Measurements from ENCODE around the gene LURAP1L.

The LURAP1L gene

GRCh38 chr9:12813960-12814876 lies 39.4 kb downstream of the LURAP1L start:
- peak; percentile 100 for DNase-seq

GRCh38 chr9:12814877-12815237 lies 40.0 kb downstream of the LURAP1L start:
- DNase-seq, result no peak

- peak; percentile 71 for DNase-seq
Observed at GRCh38 chr9:12815888-12816287, 41.1 kb downstream of the LURAP1L start.

GRCh38 chr9:12816656-12817101 lies 41.9 kb downstream of the LURAP1L start:
- DNase-seq, result no peak

- DNase-seq, result no peak
Observed at GRCh38 chr9:12817702-12818101, 42.9 kb downstream of the LURAP1L start.

- DNase-seq, result peak; percentile 65
Observed at GRCh38 chr9:12818431-12819000, 43.7 kb downstream of the LURAP1L start.

- no peak for DNase-seq
Observed at GRCh38 chr9:12819436-12820185, 44.8 kb downstream of the LURAP1L start.

- peak; percentile 36 for DNase-seq
Observed at GRCh38 chr9:12822111-12822510, 47.3 kb downstream of the LURAP1L start.

- DNase-seq, result peak; percentile 70
Observed at GRCh38 chr9:12826924-12827565, 52.2 kb downstream of the LURAP1L start.

GRCh38 chr9:12833701-12834100 lies 58.9 kb downstream of the LURAP1L start:
- no peak for DNase-seq

- no peak for DNase-seq
Observed at GRCh38 chr9:12838546-12838945, 63.7 kb downstream of the LURAP1L start.

GRCh38 chr9:12843735-12844134 lies 68.9 kb downstream of the LURAP1L start:
- peak; percentile 18 for DNase-seq

GRCh38 chr9:12846035-12846434 lies 71.2 kb downstream of the LURAP1L start:
- peak; percentile 36 for DNase-seq

GRCh38 chr9:12847561-12847960 lies 72.7 kb downstream of the LURAP1L start:
- no peak for DNase-seq

- no peak for DNase-seq
Observed at GRCh38 chr9:12849486-12850003, 74.7 kb downstream of the LURAP1L start.

GRCh38 chr9:12851341-12852090 lies 76.7 kb downstream of the LURAP1L start:
- DNase-seq, result no peak

- DNase-seq, result no peak
Observed at GRCh38 chr9:12853051-12853450, 78.2 kb downstream of the LURAP1L start.

GRCh38 chr9:12854221-12854620 lies 79.4 kb downstream of the LURAP1L start:
- no peak for DNase-seq

GRCh38 chr9:12855066-12855465 lies 80.2 kb downstream of the LURAP1L start:
- no peak for DNase-seq

GRCh38 chr9:12856603-12857002 lies 81.8 kb downstream of the LURAP1L start:
- no peak for DNase-seq

- DNase-seq, result peak; percentile 69
Observed at GRCh38 chr9:12859704-12860251, 85.0 kb downstream of the LURAP1L start.

GRCh38 chr9:12860998-12861397 lies 86.2 kb downstream of the LURAP1L start:
- no peak for DNase-seq

Data from fibroblast of skin of right quadriceps (primary cell).